ENCODE measurements around the gene SLC9B1. TPM values are rescaled to one million over a fixed set of nuclear protein-coding genes. Genes with fewer than 3 reads are reported as not detected.

SLC9B1 gene
- polyA plus RNA-seq, 1 experiment: 0.07 TPM

DNA sequence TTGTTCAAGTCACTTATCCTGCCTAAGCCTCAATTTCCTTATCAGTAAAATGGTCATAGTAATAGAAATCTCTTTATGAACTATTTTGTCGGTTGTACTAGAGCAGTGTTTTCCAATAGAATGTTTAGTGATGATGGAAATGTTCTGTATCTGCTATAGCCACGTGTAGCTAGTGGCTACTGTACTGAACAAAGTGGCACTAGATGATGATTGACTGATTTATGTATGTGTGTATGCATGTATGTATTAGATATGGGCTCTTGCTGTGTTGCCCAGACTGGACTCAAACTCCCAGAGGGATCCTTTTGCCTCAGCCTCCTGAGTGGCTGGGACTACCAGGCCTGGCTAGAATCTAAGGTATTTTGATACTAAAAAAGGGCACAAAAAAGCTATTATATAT, 24.7 kb upstream of the SLC9B1 start:
- Histone ChIP-seq H3K27me3 (ENCODE audit: control insufficient read depth, insufficient read depth, low read length) (no peaks in the 10 kb centered on the region), H3K4me3 (ENCODE audit: low read depth, low read length) (no peak overlapping the region), H3K36me3 (ENCODE audit: control insufficient read depth, insufficient read depth, low read length) (no peaks in the 10 kb centered on the region; the same call in 1 of the 2 replicates)
- DNase-seq (ENCODE audit: low read depth): no peak
- POLR2A ChIA-PET: no interaction called here
- TF ChIP-seq, protein P1, sequence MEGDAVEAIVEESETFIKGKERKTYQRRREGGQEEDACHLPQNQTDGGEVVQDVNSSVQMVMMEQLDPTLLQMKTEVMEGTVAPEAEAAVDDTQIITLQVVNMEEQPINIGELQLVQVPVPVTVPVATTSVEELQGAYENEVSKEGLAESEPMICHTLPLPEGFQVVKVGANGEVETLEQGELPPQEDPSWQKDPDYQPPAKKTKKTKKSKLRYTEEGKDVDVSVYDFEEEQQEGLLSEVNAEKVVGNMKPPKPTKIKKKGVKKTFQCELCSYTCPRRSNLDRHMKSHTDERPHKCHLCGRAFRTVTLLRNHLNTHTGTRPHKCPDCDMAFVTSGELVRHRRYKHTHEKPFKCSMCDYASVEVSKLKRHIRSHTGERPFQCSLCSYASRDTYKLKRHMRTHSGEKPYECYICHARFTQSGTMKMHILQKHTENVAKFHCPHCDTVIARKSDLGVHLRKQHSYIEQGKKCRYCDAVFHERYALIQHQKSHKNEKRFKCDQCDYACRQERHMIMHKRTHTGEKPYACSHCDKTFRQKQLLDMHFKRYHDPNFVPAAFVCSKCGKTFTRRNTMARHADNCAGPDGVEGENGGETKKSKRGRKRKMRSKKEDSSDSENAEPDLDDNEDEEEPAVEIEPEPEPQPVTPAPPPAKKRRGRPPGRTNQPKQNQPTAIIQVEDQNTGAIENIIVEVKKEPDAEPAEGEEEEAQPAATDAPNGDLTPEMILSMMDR (IDR thresholded peaks at IDR 0.05; ENCODE audit: insufficient read depth, low read depth, low read length): no peak
- CTCF ChIA-PET: interaction anchor here (0.8 to 1.5 kb wide), 3 partner anchors 11 to 48 kb away, joined by 3 to 8 read pairs (median 4); no protein-coding TSS in a partner anchor

DNA sequence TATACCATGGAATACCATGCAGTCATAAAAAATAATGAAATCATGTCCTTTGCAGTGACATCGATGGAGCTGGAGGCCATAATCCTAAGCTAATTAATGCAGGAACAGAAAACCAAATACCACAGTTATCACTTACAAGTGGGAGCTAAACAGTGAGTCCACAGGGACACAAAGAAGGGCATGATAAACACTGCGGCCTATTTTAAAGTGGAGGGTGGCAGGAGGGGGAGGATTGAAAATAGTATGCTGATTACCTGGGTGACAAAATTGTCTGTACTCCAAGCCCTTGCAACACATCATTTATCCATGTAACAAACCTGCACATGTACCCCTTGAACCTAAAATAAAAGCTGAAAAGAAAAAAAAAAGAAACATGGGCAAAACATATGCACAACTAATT, 16.7 kb upstream of the SLC9B1 start:
- ChIA-PET CTCF (interaction anchor here (0.9 to 1.6 kb wide), 2 partner anchors 10 to 415 kb away, joined by 5 to 6 read pairs; no protein-coding TSS in a partner anchor), POLR2A (no interaction called here)
- no peak overlapping the region for H3K4me3 ChIP-seq (ENCODE audit: low read depth, low read length)
- H3K27me3 ChIP-seq (ENCODE audit: control insufficient read depth, insufficient read depth, low read length): no peaks in the 10 kb centered on the region
- no peak for DNase-seq (ENCODE audit: low read depth)
- no peaks in the 10 kb centered on the region for H3K36me3 ChIP-seq (ENCODE audit: control insufficient read depth, insufficient read depth, low read length)
- TF ChIP-seq, protein P1 (IDR thresholded peaks at IDR 0.05; ENCODE audit: insufficient read depth, low read depth, low read length): no peak

DNA sequence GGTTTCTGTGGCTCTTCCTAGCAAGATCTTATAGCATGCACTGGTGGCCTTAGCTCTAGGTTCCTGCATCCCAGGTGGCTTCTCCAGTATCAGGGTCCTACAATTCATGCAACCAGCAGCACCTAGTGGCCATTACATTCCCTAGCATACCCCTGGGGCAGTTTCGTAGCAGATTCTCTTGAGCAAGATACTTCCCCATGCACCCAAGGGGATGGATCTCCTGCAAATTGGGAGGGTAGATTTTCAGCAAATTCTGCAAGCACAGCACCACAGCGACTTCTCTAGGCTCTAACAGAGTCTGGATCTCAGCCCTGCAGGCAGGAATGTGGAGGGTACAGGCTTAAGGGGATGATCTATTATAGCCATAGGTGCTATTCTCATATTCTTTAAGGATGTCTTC, 13.1 kb upstream of the SLC9B1 start:
- no peak overlapping the region for H3K4me3 ChIP-seq (ENCODE audit: low read depth, low read length)
- TF ChIP-seq, protein P1 (IDR thresholded peaks at IDR 0.05; ENCODE audit: insufficient read depth, low read depth, low read length): peak; percentile 58
- no peaks in the 10 kb centered on the region for H3K36me3 ChIP-seq (ENCODE audit: control insufficient read depth, insufficient read depth, low read length)
- no peak for DNase-seq (ENCODE audit: low read depth)
- POLR2A ChIA-PET: interaction anchor here (0.6 kb wide), 1 partner anchor 48 kb away, joined by 3 read pairs; no protein-coding TSS in a partner anchor
- CTCF ChIA-PET: interaction anchor here (0.6 to 1.1 kb wide), 3 partner anchors 9 to 412 kb away, joined by 3 to 5 read pairs (median 4); no protein-coding TSS in a partner anchor
- H3K27me3 ChIP-seq (ENCODE audit: control insufficient read depth, insufficient read depth, low read length): no peaks in the 10 kb centered on the region

DNA sequence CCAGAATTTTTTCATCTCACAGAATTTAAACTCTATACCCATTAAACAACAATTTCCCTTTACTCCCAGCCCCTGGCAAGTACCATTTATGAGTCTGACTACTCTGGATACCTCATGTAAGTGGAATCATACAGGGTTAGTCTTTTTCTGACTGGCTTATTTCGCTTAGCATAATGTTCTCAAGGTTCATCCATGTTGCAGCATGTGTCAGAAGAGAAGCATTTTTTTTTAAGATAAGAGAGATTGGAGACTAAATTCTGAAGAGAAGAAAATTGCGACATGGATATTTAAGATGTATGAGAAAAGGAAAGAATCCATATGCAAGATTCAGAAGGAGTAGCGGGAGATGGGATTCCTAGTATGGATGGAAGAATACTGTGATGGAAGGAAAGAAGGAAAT, 11.3 kb upstream of the SLC9B1 start:
- no peak overlapping the region for H3K4me3 ChIP-seq (ENCODE audit: low read depth, low read length)
- no peaks in the 10 kb centered on the region for H3K27me3 ChIP-seq (ENCODE audit: control insufficient read depth, insufficient read depth, low read length)
- 0 out of 2 replicates have a peak, but pooled peaks cover 1% of the 10 kb centered on the region for H3K36me3 ChIP-seq (ENCODE audit: control insufficient read depth, insufficient read depth, low read length)
- CTCF ChIA-PET: interaction anchor here (1.9 kb wide), 1 partner anchor 16 kb away, joined by 6 read pairs; no protein-coding TSS in a partner anchor
- POLR2A ChIA-PET: no interaction called here
- DNase-seq (ENCODE audit: low read depth): no peak
- TF ChIP-seq, protein P1 (IDR thresholded peaks at IDR 0.05; ENCODE audit: insufficient read depth, low read depth, low read length): no peak

DNA sequence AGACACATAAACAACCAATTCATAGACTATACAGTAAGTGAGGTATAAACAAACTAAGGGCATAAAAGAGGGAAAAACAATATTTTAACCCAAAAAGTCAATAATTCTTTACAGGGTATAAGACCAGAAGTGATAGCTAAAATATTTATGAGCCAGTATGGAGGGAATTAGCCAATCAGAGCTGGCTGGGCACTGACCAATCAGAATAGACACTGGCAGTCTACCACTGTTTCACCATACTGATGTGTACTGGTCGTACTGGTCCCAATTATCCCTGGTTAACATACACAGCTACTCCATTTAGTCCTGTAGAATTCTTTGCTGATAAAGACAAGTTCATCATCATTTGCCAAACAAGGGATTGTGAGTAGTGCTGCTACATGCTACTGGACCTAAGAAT, 9.8 kb upstream of the SLC9B1 start:
- Histone ChIP-seq H3K4me3 (ENCODE audit: low read depth, low read length) (no peak overlapping the region), H3K36me3 (ENCODE audit: control insufficient read depth, insufficient read depth, low read length) (0 out of 2 replicates have a peak, but pooled peaks cover 1% of the 10 kb centered on the region), H3K27me3 (ENCODE audit: control insufficient read depth, insufficient read depth, low read length) (no peaks in the 10 kb centered on the region)
- no peak for DNase-seq (ENCODE audit: low read depth)
- ChIA-PET POLR2A (no interaction called here), CTCF (interaction anchor here (0.6 to 1.9 kb wide), 4 partner anchors 9 to 62 kb away, joined by 3 to 6 read pairs (median 4); no protein-coding TSS in a partner anchor)
- TF ChIP-seq, protein P1 (IDR thresholded peaks at IDR 0.05; ENCODE audit: insufficient read depth, low read depth, low read length): no peak
